ENCODE data around the gene AP1S2.
"Not testable (repeated sequence)": the region's sequence is repeated elsewhere in the genome, so short reads cannot be mapped to it uniquely, and the experiment has no call there.

The AP1S2 gene

DNA sequence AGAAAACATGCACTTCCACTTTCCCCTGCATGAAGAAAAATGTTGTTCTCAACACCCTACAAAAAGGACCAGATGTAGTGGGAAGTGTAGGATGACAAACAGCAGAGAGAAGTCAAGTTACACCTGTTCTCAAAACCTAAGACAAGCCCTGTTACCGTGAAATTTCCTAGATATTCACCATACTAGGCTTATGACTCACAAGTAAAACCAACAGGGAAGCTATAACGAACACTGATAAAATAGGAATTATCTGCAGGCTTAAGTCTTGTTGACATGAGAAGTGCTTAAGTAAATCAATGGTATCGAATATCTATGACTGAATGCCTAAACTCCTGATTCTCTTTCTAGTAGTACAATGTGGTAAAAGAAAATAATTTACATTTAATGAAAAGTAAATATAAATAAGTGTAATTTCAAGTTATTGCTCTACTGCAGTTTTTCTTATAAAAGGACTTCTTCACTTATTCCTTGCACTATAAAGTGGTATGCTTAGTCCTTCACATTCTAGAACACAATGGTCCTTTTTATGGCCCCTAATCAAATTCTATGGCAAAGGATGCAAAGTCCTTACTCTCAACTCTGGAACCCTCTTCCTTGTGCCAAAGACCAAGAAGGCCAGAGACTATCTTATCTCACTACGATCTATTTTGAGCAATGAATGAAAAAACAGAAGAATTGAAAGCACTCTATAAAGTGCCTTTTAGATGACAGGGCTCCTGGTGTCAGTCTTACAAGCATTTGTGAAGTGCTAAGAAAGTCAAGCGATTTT is 19.6 kb downstream of the AP1S2 start:
- H4K20me1 ChIP-seq (ENCODE audit: insufficient read depth, low read length) = no peaks in the 10 kb centered on the region

DNA sequence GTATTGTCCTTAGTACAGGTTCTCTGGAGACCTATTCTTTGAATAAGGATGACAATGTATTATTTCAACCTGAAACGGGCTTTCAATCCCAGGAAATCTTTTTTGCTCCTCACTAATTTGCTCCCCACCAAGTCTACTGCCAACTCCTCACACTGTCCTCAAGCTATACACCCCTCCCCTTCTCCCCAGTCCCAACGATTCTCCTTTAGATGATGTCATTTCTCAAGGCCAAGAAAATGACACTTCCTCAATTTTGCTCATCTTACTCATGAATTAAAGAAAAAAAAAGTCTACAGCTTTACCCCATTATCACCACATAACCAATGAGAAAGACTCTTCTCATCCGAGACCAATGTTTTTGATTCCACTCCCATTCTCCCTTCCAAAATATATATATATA is 20.6 kb downstream of the AP1S2 start:
- H3K79me2 ChIP-seq (ENCODE audit: low read length) = no peaks in the 10 kb centered on the region
- no peak overlapping the region for H3K27ac ChIP-seq (ENCODE audit: low read length)
- no peaks in the 10 kb centered on the region for H4K20me1 ChIP-seq (ENCODE audit: insufficient read depth, low read length)
- H3K4me2 ChIP-seq (ENCODE audit: low read length) = no peak overlapping the region
- no peak overlapping the region for H3K9ac ChIP-seq (ENCODE audit: low read length)
- TF ChIP-seq, protein P1, sequence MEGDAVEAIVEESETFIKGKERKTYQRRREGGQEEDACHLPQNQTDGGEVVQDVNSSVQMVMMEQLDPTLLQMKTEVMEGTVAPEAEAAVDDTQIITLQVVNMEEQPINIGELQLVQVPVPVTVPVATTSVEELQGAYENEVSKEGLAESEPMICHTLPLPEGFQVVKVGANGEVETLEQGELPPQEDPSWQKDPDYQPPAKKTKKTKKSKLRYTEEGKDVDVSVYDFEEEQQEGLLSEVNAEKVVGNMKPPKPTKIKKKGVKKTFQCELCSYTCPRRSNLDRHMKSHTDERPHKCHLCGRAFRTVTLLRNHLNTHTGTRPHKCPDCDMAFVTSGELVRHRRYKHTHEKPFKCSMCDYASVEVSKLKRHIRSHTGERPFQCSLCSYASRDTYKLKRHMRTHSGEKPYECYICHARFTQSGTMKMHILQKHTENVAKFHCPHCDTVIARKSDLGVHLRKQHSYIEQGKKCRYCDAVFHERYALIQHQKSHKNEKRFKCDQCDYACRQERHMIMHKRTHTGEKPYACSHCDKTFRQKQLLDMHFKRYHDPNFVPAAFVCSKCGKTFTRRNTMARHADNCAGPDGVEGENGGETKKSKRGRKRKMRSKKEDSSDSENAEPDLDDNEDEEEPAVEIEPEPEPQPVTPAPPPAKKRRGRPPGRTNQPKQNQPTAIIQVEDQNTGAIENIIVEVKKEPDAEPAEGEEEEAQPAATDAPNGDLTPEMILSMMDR (IDR thresholded peaks at IDR 0.05; ENCODE audit: low read depth, low read length) = no peak
- no peak for TF ChIP-seq EZH2phosphoT487 (IDR thresholded peaks at IDR 0.05; ENCODE audit: low read depth)
- H3K4me3 ChIP-seq (ENCODE audit: low read length) = no peak overlapping the region
- no peak overlapping the region for H2AFZ ChIP-seq (ENCODE audit: low read depth, low read length)
- no peaks in the 10 kb centered on the region for H3K9me3 ChIP-seq (ENCODE audit: insufficient read depth, low read length)
- no peaks in the 10 kb centered on the region for H3K4me1 ChIP-seq (ENCODE audit: low read length)
- peaks cover 2% of the 10 kb centered on the region for H3K36me3 ChIP-seq (replicated peaks; ENCODE audit: low read depth, low read length)
- no peaks in the 10 kb centered on the region for H3K27me3 ChIP-seq (ENCODE audit: low read depth, low read length)

More for the DNA sequence above, 19.6 kb downstream of the AP1S2 start:
- no peaks in the 10 kb centered on the region for H3K4me1 ChIP-seq (ENCODE audit: low read length)
- H2AFZ ChIP-seq (ENCODE audit: low read depth, low read length) = no peak overlapping the region
- no peak overlapping the region for H3K4me2 ChIP-seq (ENCODE audit: low read length)
- H3K9ac ChIP-seq (ENCODE audit: low read length) = no peak overlapping the region
- TF ChIP-seq EZH2phosphoT487 (IDR thresholded peaks at IDR 0.05; ENCODE audit: low read depth) = no peak
- TF ChIP-seq, protein P1 (IDR thresholded peaks at IDR 0.05; ENCODE audit: low read depth, low read length) = no peak
- no peaks in the 10 kb centered on the region for H3K27me3 ChIP-seq (ENCODE audit: low read depth, low read length)
- H3K79me2 ChIP-seq (ENCODE audit: low read length) = no peaks in the 10 kb centered on the region
- H3K36me3 ChIP-seq (replicated peaks; ENCODE audit: low read depth, low read length) = peaks cover 2% of the 10 kb centered on the region
- H3K4me3 ChIP-seq (ENCODE audit: low read length) = no peak overlapping the region
- H3K9me3 ChIP-seq (ENCODE audit: insufficient read depth, low read length) = no peaks in the 10 kb centered on the region
- no peak overlapping the region for H3K27ac ChIP-seq (ENCODE audit: low read length)

DNA sequence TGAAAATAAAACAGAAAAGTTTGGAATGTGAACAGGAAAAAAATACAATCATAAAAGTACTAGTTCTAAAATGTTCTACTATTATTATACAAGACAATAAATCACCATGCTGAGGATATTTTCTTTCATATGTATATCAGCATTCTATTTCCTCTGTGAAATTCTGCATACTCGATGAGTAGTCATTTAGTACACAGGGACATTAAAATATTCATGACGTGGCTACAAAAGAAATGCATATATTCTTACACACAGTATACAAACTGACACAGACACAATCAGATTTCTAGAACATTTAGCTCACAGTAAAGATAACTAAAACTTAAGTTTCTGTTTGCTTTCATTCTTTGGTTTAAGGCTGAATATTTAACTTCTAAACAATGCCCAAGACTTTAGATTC is 23.3 kb downstream of the AP1S2 start:
- H3K4me1 ChIP-seq (ENCODE audit: low read length); H3K27ac ChIP-seq (ENCODE audit: low read length); H3K9me3 ChIP-seq (ENCODE audit: insufficient read depth, low read length); H2AFZ ChIP-seq (ENCODE audit: low read depth, low read length); H4K20me1 ChIP-seq (ENCODE audit: insufficient read depth, low read length); H3K79me2 ChIP-seq (ENCODE audit: low read length); H3K4me2 ChIP-seq (ENCODE audit: low read length); H3K4me3 ChIP-seq (ENCODE audit: low read length); H3K9ac ChIP-seq (ENCODE audit: low read length); H3K27me3 ChIP-seq (ENCODE audit: low read depth, low read length): not testable (repeated sequence)
- H3K36me3 ChIP-seq (replicated peaks; ENCODE audit: low read depth, low read length) = peaks cover 18% of the 10 kb centered on the region

DNA sequence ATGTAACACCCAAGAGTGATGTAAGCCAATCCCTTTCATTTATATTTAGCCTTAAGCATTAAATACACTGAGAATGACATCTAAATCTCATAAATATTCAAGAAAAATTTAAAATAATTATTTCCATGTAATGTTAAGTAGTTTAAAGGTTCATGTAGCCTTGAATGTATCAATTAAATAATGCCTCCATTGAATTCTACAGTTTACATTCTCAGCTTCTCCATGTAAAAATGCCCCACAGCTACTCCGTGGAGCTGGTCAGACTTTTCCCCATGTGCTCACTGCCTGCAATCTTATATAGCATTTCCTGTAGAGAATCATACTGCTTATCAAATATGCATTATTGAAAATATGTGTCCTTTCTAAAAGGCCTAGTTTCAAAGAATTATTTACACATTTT is 25.4 kb downstream of the AP1S2 start:
- no peaks in the 10 kb centered on the region for H3K4me1 ChIP-seq (ENCODE audit: low read length)
- H4K20me1 ChIP-seq (ENCODE audit: insufficient read depth, low read length) = no peaks in the 10 kb centered on the region
- H3K9ac ChIP-seq (ENCODE audit: low read length) = no peak overlapping the region
- H3K4me2 ChIP-seq (ENCODE audit: low read length) = no peak overlapping the region
- no peaks in the 10 kb centered on the region for H3K27me3 ChIP-seq (ENCODE audit: low read depth, low read length)
- H3K79me2 ChIP-seq (ENCODE audit: low read length) = no peaks in the 10 kb centered on the region
- no peaks in the 10 kb centered on the region for H3K9me3 ChIP-seq (ENCODE audit: insufficient read depth, low read length)
- no peak overlapping the region for H2AFZ ChIP-seq (ENCODE audit: low read depth, low read length)
- no peak overlapping the region for H3K4me3 ChIP-seq (ENCODE audit: low read length)
- H3K27ac ChIP-seq (ENCODE audit: low read length) = no peak overlapping the region
- peaks cover 18% of the 10 kb centered on the region for H3K36me3 ChIP-seq (replicated peaks; ENCODE audit: low read depth, low read length)
- TF ChIP-seq, protein P1 (IDR thresholded peaks at IDR 0.05; ENCODE audit: low read depth, low read length) = no peak
- TF ChIP-seq EZH2phosphoT487 (IDR thresholded peaks at IDR 0.05; ENCODE audit: low read depth) = no peak

Measured in OCI-LY3 (cell line).